WTC11 (cell line): ENCODE data around the gene SLC25A21. TPM values are rescaled to one million over a fixed set of nuclear protein-coding genes. Genes with fewer than 3 reads are reported as not detected.

ENCODE experiments used
- ATAC-seq: fragments of 200-7000 bp; cut with Tn5 transposase; 2 replicates; pipeline ENCODE4 v1.10.0; 2021; ENCODE audit warnings: mild to moderate bottlenecking, moderate library complexity
- CTCF ChIA-PET: fragments of 300-600 bp; sonication (Branson Sonifier 250); formaldehyde crosslinking; loops from one replicate; lab custom pipeline; 2021; ENCODE audit warnings: antibody characterized with exemption; lab: Charles Lee
- POLR2A ChIA-PET: fragments of 350-600 bp; sonication (Branson Sonifier 250); formaldehyde crosslinking; loops from one replicate; lab custom pipeline; 2021; ENCODE audit warnings: antibody characterized with exemption; lab: Charles Lee
- DNase-seq: peaks from one replicate; pipeline ENCODE4 v3.0.0; 2021; ENCODE audit warnings: low spot score
- H3K27ac Mint-ChIP-seq: 2 replicates; pipeline ENCODE4 v1.8.0; 2021; ENCODE audit warnings: mixed read lengths
- H3K27me3 Mint-ChIP-seq: 2 replicates; pipeline ENCODE4 v1.8.0; 2021; ENCODE audit warnings: low read depth, mild to moderate bottlenecking, moderate library complexity, mixed read lengths
- H3K36me3 Mint-ChIP-seq: 2 replicates; pipeline ENCODE4 v1.8.0; 2021; ENCODE audit warnings: mixed read lengths
- H3K4me1 Mint-ChIP-seq: 2 replicates; pipeline ENCODE4 v1.8.0; 2022; ENCODE audit warnings: mixed read lengths
- H3K4me3 Mint-ChIP-seq: 2 replicates; pipeline ENCODE4 v1.8.0; 2021; ENCODE audit warnings: mild to moderate bottlenecking, moderate library complexity, mixed read lengths
- H3K9me3 Mint-ChIP-seq: 2 replicates; pipeline ENCODE4 v1.8.0; 2021; ENCODE audit warnings: mixed read lengths
- ETV6 ChIP-seq: sonication (generic); formaldehyde crosslinking; IDR thresholded peaks from 2 replicates; pipeline ENCODE4 v1.8.1; 2022; ENCODE audit warnings: mild to moderate bottlenecking, missing genetic modification reagents
- FOXJ3 ChIP-seq: sonication (generic); formaldehyde crosslinking; IDR thresholded peaks from 2 replicates; pipeline ENCODE4 v1.9.0; 2021; ENCODE audit warnings: missing genetic modification reagents, mild to moderate bottlenecking, borderline replicate concordance
- GABPB1 ChIP-seq: sonication (generic); formaldehyde crosslinking; IDR thresholded peaks from 2 replicates; pipeline ENCODE4 v1.8.1; 2023; ENCODE audit warnings: mild to moderate bottlenecking, missing genetic modification reagents
- IRF2 ChIP-seq: sonication (generic); formaldehyde crosslinking; IDR thresholded peaks from 2 replicates; pipeline ENCODE4 v1.8.0; 2022; ENCODE audit warnings: low read depth, missing genetic modification reagents, borderline replicate concordance
- JAZF1 ChIP-seq: fragments of 250-450 bp; sonication (Bioruptor Pico); IDR thresholded peaks from 2 replicates; pipeline ENCODE4 v1.9.0; 2021; ENCODE audit warnings: moderate library complexity, mild to moderate bottlenecking, inconsistent platforms
- NFE2L1 ChIP-seq: sonication (generic); formaldehyde crosslinking; IDR thresholded peaks from 2 replicates; pipeline ENCODE4 v1.8.1; 2023; ENCODE audit warnings: missing genetic modification reagents
- NFYB ChIP-seq: sonication (generic); formaldehyde crosslinking; conservative IDR thresholded peaks from 2 replicates; pipeline ENCODE4 v1.8.0; 2022; ENCODE audit warnings: low read depth, missing genetic modification reagents
- NR1H2 ChIP-seq: sonication (generic); formaldehyde crosslinking; IDR thresholded peaks from 2 replicates; pipeline ENCODE4 v1.9.0; 2021; ENCODE audit warnings: mild to moderate bottlenecking, moderate library complexity, missing genetic modification reagents
- RELA ChIP-seq: sonication (generic); formaldehyde crosslinking; IDR thresholded peaks from 2 replicates; pipeline ENCODE4 v1.8.1; 2022; ENCODE audit warnings: missing genetic modification reagents, mild to moderate bottlenecking, borderline replicate concordance
- RORB ChIP-seq: fragments of 250-450 bp; sonication (Bioruptor Pico); IDR thresholded peaks from 2 replicates; pipeline ENCODE4 v1.9.0; 2021; ENCODE audit warnings: mild to moderate bottlenecking
- SOX15 ChIP-seq: fragments of 250-450 bp; sonication (Bioruptor Pico); IDR thresholded peaks from 2 replicates; pipeline ENCODE4 v1.9.0; 2021; ENCODE audit warnings: mild to moderate bottlenecking
- ZNF121 ChIP-seq: sonication (generic); formaldehyde crosslinking; IDR thresholded peaks from 2 replicates; pipeline ENCODE4 v1.8.0; 2023; ENCODE audit warnings: missing genetic modification reagents
- ZNF219 ChIP-seq: sonication (generic); formaldehyde crosslinking; IDR thresholded peaks from 2 replicates; pipeline ENCODE4 v1.8.0; 2023; ENCODE audit warnings: missing genetic modification reagents, mild to moderate bottlenecking, borderline replicate concordance
- ZNF232 ChIP-seq: sonication (generic); formaldehyde crosslinking; IDR thresholded peaks from 2 replicates; pipeline ENCODE4 v1.8.0; 2022; ENCODE audit warnings: mild to moderate bottlenecking, missing genetic modification reagents
- ZNF317 ChIP-seq: sonication (generic); formaldehyde crosslinking; IDR thresholded peaks from 2 replicates; pipeline ENCODE4 v1.8.1; 2023; ENCODE audit warnings: low read depth, mild to moderate bottlenecking, moderate library complexity, missing genetic modification reagents, borderline replicate concordance
- ZNF396 ChIP-seq: fragments of 250-450 bp; sonication (Bioruptor Pico); IDR thresholded peaks from 2 replicates; pipeline ENCODE4 v1.8.0; 2021; ENCODE audit warnings: mild to moderate bottlenecking, moderate library complexity, borderline replicate concordance
- total RNA-seq: library from RNA; stranded (reverse); gene quantifications from 3 replicates; pipeline ENCODE4 v1.2.3, GENCODE V29; 2021
- TF ChIP-seq, protein P1 (sequence below): sonication (generic); formaldehyde crosslinking; IDR thresholded peaks from 2 replicates; pipeline ENCODE4 v1.8.1; 2022; ENCODE audit warnings: low read depth, mild to moderate bottlenecking, moderate library complexity, missing genetic modification reagents, borderline replicate concordance
- TF ChIP-seq, protein P2 (sequence below): sonication (generic); formaldehyde crosslinking; IDR thresholded peaks from 2 replicates; pipeline ENCODE4 v1.8.0; 2022; ENCODE audit warnings: mild to moderate bottlenecking, missing genetic modification reagents
- TF ChIP-seq, protein P3 (sequence below): sonication (generic); formaldehyde crosslinking; IDR thresholded peaks from 2 replicates; pipeline ENCODE4 v1.8.0; 2022; ENCODE audit warnings: mild to moderate bottlenecking, missing genetic modification reagents
- TF ChIP-seq, protein P4 (sequence below): sonication (generic); formaldehyde crosslinking; IDR thresholded peaks from 2 replicates; pipeline ENCODE4 v1.8.0; 2023; ENCODE audit warnings: mild to moderate bottlenecking, missing genetic modification reagents
- TF ChIP-seq, protein P5 (sequence below): sonication (generic); formaldehyde crosslinking; IDR thresholded peaks from 2 replicates; pipeline ENCODE4 v1.8.1; 2023; ENCODE audit warnings: mild to moderate bottlenecking, missing genetic modification reagents, borderline replicate concordance

SLC25A21 gene
- total RNA-seq, 1 experiment from 2014 or later: 8.2 TPM

DNA sequence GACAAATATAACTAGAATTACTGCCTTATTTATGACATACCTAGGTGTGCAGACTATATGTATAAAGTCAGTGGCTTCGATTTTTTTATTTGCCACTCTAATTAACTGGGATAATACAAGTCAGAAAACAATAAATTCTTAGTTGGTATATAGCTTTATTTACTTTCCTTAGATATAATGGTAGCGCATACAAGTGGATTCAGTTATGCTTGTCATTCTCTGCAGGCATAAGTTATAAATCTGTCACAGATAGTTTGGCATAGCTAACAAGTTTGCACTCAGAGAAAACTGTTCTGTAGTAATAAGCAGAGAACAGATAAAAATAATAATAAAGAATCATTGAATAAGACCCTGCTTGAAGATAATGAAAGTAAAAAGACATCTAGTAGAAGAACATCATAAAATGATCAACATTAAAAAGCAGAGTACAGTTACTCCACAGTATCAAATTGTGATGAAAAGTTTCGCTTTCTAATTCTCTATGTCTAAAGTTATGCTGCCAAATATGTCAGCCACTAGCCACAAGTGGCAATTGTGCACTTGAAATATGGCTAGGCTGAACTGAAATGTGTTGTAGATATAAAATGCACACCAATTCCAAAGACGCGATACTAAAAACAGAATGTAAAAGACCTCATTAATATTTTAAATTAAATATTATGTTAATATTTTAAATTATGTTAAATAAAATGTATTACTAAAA, 224.1 kb downstream of the SLC25A21 start (continued):
- TF ChIP-seq ZNF219 (CRISPR knock-in tag) (no peak), NR1H2 (CRISPR knock-in tag) (no peak), NFYB (no peak), ZNF396 (no peak), ETV6 (CRISPR knock-in tag) (no peak)
- TF ChIP-seq, protein P1, sequence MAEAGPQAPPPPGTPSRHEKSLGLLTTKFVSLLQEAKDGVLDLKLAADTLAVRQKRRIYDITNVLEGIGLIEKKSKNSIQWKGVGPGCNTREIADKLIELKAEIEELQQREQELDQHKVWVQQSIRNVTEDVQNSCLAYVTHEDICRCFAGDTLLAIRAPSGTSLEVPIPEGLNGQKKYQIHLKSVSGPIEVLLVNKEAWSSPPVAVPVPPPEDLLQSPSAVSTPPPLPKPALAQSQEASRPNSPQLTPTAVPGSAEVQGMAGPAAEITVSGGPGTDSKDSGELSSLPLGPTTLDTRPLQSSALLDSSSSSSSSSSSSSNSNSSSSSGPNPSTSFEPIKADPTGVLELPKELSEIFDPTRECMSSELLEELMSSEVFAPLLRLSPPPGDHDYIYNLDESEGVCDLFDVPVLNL: no peak
- TF ChIP-seq, protein P2, sequence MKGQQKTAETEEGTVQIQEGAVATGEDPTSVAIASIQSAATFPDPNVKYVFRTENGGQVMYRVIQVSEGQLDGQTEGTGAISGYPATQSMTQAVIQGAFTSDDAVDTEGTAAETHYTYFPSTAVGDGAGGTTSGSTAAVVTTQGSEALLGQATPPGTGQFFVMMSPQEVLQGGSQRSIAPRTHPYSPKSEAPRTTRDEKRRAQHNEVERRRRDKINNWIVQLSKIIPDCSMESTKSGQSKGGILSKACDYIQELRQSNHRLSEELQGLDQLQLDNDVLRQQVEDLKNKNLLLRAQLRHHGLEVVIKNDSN: no peak

DNA sequence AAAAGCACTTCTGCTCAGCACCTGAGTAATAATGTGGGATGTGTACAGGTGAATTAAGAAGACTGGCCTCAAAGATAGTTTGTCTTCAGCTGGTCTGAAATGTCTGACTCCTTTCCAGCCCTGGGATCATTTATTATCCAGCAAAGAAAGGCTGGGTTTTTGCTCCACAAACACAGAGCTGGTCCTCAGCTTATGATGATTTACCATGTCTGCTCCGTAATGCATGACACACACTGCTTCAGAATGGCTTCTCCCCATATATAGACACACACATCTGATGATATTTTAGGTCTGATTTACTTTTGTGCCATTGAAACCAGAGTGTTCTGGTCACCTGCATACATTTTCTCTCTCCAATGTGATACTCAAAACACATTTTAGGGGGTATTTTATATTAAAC, 225.0 kb downstream of the SLC25A21 start:
- TF ChIP-seq ZNF232 (CRISPR knock-in tag) (no peak), RELA (no peak), ZNF121 (no peak), FOXJ3 (CRISPR knock-in tag) (no peak), SOX15 (CRISPR knock-in tag) (no peak), JAZF1 (CRISPR knock-in tag) (no peak), ZNF317 (CRISPR knock-in tag) (no peak), NFE2L1 (CRISPR knock-in tag) (no peak), IRF2 (CRISPR knock-in tag) (no peak), GABPB1 (CRISPR knock-in tag) (no peak), RORB (CRISPR knock-in tag) (no peak)
- TF ChIP-seq, protein P3, sequence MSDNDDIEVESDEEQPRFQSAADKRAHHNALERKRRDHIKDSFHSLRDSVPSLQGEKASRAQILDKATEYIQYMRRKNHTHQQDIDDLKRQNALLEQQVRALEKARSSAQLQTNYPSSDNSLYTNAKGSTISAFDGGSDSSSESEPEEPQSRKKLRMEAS (CRISPR knock-in tag): no peak
- TF ChIP-seq, protein P4, sequence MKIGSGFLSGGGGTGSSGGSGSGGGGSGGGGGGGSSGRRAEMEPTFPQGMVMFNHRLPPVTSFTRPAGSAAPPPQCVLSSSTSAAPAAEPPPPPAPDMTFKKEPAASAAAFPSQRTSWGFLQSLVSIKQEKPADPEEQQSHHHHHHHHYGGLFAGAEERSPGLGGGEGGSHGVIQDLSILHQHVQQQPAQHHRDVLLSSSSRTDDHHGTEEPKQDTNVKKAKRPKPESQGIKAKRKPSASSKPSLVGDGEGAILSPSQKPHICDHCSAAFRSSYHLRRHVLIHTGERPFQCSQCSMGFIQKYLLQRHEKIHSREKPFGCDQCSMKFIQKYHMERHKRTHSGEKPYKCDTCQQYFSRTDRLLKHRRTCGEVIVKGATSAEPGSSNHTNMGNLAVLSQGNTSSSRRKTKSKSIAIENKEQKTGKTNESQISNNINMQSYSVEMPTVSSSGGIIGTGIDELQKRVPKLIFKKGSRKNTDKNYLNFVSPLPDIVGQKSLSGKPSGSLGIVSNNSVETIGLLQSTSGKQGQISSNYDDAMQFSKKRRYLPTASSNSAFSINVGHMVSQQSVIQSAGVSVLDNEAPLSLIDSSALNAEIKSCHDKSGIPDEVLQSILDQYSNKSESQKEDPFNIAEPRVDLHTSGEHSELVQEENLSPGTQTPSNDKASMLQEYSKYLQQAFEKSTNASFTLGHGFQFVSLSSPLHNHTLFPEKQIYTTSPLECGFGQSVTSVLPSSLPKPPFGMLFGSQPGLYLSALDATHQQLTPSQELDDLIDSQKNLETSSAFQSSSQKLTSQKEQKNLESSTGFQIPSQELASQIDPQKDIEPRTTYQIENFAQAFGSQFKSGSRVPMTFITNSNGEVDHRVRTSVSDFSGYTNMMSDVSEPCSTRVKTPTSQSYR: no peak
- TF ChIP-seq, protein P5, sequence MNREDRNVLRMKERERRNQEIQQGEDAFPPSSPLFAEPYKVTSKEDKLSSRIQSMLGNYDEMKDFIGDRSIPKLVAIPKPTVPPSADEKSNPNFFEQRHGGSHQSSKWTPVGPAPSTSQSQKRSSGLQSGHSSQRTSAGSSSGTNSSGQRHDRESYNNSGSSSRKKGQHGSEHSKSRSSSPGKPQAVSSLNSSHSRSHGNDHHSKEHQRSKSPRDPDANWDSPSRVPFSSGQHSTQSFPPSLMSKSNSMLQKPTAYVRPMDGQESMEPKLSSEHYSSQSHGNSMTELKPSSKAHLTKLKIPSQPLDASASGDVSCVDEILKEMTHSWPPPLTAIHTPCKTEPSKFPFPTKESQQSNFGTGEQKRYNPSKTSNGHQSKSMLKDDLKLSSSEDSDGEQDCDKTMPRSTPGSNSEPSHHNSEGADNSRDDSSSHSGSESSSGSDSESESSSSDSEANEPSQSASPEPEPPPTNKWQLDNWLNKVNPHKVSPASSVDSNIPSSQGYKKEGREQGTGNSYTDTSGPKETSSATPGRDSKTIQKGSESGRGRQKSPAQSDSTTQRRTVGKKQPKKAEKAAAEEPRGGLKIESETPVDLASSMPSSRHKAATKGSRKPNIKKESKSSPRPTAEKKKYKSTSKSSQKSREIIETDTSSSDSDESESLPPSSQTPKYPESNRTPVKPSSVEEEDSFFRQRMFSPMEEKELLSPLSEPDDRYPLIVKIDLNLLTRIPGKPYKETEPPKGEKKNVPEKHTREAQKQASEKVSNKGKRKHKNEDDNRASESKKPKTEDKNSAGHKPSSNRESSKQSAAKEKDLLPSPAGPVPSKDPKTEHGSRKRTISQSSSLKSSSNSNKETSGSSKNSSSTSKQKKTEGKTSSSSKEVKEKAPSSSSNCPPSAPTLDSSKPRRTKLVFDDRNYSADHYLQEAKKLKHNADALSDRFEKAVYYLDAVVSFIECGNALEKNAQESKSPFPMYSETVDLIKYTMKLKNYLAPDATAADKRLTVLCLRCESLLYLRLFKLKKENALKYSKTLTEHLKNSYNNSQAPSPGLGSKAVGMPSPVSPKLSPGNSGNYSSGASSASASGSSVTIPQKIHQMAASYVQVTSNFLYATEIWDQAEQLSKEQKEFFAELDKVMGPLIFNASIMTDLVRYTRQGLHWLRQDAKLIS (CRISPR knock-in tag): no peak
- Mint-ChIP-seq H3K4me1 (peaks cover 15% of the 10 kb centered on the region), H3K9me3 (no peaks in the 10 kb centered on the region), H3K36me3 (no peaks in the 10 kb centered on the region), H3K27me3 (no peaks in the 10 kb centered on the region), H3K27ac (no peak overlapping the region), H3K4me3 (no peak overlapping the region)
- ATAC-seq (no peak), DNase-seq (no peak)
- CTCF ChIA-PET: interaction anchor here (1.0 kb wide), 1 partner anchor 170 kb away, joined by 3 read pairs; no protein-coding TSS in a partner anchor
- POLR2A ChIA-PET: no interaction called here
